Caki2 (cell line): ENCODE data around the gene OR1J4. TPM values are rescaled to one million over a fixed set of nuclear protein-coding genes. Genes with fewer than 3 reads are reported as not detected.
"Not testable (repeated sequence)": the region's sequence is repeated elsewhere in the genome, so short reads cannot be mapped to it uniquely, and the experiment has no call there.

Source experiments
- DNase-seq: peaks from one replicate; pipeline ENCODE4 v3.0.0-alpha.2; 2015; ENCODE audit warnings: low read depth
- in situ Hi-C: cut with HindIII; loops from 2 replicates; pipeline ENCODE4 v1.10.0; 2016; ENCODE audit warnings: low sequenced_read_pairs, low pct_unique_long_range_greater_than_20kb, mixed read lengths
- total RNA-seq: library from RNA; depleted of rRNA; stranded (reverse); fragments of >200 nt; shearing (Covaris generic); gene quantifications from 2 replicates; pipeline ENCODE4 v1.2.3, GENCODE V29; 2014; ENCODE audit warnings: low replicate concordance; rRNA removed

Gene OR1J4, protein sequence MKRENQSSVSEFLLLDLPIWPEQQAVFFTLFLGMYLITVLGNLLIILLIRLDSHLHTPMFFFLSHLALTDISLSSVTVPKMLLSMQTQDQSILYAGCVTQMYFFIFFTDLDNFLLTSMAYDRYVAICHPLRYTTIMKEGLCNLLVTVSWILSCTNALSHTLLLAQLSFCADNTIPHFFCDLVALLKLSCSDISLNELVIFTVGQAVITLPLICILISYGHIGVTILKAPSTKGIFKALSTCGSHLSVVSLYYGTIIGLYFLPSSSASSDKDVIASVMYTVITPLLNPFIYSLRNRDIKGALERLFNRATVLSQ
- not detected in 2 replicates for total RNA-seq

DNA sequence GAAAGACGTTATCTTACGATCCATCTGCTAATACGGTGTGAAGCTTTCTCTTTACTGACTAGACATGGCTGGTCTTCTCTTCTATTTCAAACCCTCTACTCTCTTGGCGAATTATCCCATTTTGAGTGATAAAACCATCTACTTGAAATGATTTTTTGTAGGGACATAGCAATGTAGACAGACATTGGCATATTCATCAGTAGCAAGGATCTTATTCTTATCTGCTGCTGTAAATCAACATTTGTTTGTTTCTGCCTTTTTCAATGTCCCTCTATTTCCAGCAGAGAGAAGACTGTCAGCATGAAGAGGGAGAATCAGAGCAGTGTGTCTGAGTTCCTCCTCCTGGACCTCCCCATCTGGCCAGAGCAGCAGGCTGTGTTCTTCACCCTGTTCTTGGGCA, at the start of gene OR1J4:
Gene OR1J4 (plus strand): TSS at position 301 of the 400 bp plus-strand sequence. CDS start 0 bp downstream, at position 301.
- in situ Hi-C loops = no loop called here
- no peak for DNase-seq

DNA sequence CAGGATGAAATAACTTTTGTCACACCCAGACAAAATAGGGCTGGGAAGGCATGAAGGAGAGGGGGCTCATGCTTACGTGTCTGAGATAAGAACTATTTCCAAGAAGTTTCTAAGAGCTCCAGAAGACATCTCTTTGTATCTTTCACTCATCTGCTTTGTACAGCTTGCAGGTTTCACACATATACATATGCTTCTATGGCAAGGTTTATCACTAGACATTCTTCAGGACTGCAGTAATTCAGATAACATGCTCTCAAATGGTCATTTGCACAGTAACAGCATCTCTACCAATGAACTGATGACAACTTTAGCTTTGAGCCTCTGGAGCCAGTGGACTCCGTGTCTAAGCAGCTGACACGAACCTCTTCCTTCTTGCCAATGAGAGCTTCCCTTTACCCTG, 44.4 kb upstream of the OR1J4 start:
- in situ Hi-C loops = no loop called here
- no peak for DNase-seq

DNA sequence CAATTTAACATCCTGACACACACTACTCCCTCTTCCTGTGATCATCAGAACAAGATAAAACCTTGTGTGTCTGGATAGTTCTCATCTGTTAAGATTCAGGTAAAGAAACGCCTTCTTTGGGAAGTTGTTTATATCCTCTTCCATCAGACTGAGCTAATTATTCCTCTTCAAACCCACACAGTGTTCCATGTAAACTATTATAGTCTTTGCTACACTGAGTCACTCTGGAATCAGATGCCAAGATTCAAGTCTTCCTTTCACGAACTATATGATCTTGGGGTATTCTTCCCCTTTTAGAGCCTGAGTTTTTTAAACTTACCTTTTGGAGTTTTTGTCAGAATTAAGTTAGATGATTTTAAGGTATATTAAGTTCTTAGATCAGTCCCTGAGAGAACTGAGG, 43.2 kb upstream of the OR1J4 start:
- no peak for DNase-seq

DNA sequence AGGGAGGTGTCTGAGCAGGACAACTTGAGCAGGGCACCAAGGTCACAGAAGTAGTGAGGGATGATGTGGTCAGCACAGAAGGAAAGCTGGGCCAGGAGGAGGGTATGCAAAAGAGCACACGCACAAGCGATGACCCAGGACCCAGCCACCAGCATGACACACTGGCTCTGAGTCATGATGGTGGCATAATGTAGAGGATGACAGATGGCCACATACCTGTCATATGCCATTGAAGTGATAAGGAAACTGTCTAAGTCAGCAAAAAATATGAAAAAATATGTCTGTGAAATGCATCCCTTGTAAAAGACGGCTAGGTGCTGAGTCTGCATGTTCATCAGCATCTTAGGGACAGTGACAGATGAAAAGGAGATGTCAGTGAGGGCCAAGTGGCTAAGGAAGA, 41.6 kb upstream of the OR1J4 start:
- in situ Hi-C loops = no loop called here
- no peak for DNase-seq

More for the DNA sequence above, 43.2 kb upstream of the OR1J4 start:
- in situ Hi-C loops = no loop called here

DNA sequence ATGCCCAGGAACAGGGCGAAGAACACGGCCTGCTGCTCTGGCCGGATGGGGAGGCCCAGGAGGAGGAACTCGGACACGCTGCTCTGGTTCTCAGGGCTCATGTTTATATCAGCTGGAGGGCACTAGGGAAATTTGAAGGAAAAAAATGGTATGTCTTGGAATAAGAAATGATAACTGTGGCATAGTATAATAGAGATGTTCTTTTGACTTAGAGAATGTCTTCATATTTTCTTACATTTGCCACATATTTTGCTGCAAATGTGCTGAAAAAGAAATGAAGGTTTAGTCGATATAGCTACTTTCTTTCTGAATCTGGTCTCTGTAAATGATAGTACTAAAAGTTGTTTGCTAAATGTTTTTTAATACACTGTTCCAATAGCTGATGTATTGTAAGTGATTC, 41.1 kb upstream of the OR1J4 start, which contains the start of gene OR1J1:
Gene OR1J1 (minus strand): TSS at position 101 of the 400 bp plus-strand sequence. CDS start 0 bp downstream, at position 101.
- no peak for DNase-seq
- in situ Hi-C loops = no loop called here

DNA sequence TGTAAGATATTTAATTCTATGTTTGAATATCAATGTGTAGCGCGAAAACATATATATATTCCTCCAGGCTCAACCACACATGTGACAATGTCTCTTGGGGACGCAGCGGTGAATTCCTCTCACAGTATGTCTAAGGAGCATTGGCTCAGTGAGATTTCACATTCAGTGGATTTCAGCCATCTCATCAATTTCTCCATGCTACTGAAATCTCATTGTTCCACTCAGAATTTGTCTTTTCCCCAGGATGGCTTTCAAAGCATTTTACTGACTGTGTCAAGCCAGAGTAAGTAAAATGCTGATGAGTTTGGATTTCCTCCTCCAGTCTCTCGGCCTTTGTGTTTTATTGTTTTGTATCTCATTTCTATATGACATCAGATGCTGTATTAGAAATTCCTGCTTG, 39.9 kb upstream of the OR1J4 start:
- in situ Hi-C loops = no loop called here
- DNase-seq = no peak

DNA sequence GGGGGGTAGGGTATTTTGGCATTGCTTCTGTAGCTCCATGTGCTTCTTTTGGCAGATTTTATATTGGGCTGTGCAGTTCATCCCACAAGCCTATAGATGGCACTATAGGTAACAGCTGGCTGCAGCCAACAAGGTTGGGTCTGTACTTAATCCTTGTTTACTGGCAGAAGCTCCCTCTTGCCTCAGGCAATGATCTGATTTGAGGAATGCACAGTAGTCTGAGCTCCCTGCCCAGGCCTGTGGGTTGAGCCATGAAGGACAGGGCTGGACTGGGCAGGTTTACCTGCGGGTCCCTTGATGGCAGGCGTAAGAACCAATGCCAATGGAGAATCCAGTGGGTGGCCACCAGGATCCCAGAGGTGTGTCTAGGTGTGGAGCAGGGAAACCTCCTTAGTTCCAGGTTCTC, 20.1 kb upstream of the OR1J4 start:
- in situ Hi-C loops = no loop called here

DNA sequence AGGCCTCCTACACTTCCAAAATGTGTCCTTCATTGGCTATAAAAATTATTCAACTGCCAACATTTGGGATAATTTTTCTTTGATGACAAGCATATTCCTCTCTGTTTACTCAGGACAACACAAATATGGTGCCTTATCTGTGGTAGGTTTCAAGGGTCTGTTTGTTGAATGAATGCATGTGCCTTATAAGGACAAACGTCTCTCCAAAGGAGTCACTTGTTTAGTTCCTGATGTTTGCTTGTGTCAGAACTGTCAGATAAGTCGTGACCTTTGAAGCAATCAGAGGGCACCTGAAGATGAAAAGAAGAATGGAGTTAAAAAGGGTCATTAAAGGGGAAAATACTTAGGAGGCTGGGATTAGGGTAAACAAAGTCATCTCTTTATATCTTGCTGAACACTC, 12.0 kb upstream of the OR1J4 start:
- in situ Hi-C loops = no loop called here
- DNase-seq = no peak

More for the DNA sequence above, 20.1 kb upstream of the OR1J4 start:
- peak; percentile 16 for DNase-seq

DNA sequence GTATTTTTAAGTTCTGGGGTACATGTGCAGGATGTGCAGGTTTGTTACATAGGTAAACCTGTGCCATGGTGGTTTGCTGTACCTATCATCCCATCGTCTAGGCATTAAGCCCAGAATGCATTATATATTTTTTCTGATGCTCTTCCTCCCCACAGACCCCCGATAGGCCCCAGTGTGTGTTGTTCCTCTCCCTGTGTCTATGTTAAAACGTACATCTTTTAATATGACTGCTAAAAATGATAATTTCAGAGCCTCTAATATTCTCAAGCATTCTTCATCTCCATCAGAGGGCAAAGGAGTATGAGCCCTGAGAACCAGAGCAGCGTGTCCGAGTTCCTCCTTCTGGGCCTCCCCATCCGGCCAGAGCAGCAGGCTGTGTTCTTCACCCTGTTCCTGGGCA, 8.4 kb upstream of the OR1J4 start, which contains the start of gene OR1J2:
Gene OR1J2 (plus strand): TSS at position 301 of the 400 bp plus-strand sequence. CDS start 0 bp downstream, at position 301.
- in situ Hi-C loops = no loop called here

DNA sequence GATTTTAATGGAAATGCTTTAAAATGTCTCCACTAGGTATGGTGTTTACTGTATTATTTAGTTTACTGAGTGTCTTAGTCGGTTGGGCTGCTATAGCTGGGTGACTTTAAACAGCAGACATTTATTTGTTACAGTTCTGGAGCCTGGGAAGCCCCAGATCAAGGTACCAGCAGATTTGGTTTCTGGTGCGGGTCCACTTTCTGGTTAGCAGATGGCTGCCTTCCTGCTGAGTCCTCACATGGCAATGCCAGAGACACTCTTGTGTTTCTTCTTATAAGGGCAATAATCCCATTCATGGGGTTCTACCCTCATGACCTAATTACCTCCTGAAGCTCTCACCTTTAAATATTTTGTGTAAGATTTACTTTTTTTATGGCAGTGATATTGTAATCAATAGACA, 715 bp upstream of the OR1J4 start:
- in situ Hi-C loops = no loop called here
- DNase-seq = no peak

More for the DNA sequence above, 8.4 kb upstream of the OR1J4 start, which contains the start of gene OR1J2:
- no peak for DNase-seq

DNA sequence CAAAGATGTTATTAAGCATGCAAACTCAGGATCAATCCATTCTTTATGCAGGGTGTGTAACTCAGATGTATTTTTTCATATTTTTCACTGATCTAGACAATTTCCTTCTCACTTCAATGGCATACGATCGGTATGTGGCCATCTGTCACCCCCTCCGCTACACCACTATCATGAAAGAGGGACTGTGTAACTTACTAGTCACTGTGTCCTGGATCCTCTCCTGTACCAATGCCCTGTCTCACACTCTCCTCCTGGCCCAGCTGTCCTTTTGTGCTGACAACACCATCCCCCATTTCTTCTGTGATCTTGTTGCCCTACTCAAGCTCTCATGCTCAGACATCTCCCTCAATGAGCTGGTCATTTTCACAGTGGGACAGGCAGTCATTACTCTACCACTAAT, 435 bp downstream of the OR1J4 start:
- in situ Hi-C loops = no loop called here
- no peak for DNase-seq

DNA sequence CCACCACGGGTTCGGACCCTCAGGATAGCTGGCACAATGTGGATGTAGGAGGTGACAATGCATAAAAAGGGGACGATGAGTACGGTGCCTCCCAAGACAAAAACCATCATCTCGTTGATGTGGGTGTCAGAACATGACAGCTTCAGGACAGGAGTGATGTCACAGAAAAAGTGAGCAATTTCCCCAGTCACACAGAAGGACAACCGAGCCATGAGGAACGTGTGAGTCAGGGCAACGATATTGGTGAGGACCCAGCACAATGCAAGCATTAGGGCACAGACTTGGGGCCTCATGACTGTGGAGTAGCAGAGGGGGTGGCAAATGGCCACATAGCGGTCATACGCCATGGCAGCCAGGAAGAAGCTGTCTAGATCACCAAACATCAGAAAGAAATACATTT, 7.7 kb downstream of the OR1J4 start:
- DNase-seq = no peak
- in situ Hi-C loops = no loop called here

DNA sequence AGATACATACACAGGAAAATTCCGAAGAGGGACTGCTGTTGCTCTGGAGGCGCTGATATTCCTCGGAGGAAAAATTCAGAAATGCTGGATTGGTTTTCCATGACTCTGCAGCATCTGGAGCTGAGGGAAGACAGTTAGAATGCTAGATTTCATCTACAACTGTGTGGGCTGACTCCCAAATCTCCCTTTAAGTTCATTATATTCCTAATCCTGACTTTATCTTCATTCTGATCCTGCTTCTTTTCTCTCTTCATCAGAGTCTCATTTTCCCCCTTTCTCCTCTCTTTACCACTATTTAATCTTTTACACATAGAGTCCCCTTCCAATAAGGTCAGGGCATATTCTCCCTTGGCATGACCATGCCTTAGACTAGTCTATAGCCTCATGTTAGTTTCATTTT, 8.3 kb downstream of the OR1J4 start, which contains the start of gene OR1N1:
Gene OR1N1 (minus strand): TSS at position 101 of the 400 bp plus-strand sequence. CDS start 0 bp downstream, at position 101.
- DNase-seq = no peak
- in situ Hi-C loops = no loop called here

DNA sequence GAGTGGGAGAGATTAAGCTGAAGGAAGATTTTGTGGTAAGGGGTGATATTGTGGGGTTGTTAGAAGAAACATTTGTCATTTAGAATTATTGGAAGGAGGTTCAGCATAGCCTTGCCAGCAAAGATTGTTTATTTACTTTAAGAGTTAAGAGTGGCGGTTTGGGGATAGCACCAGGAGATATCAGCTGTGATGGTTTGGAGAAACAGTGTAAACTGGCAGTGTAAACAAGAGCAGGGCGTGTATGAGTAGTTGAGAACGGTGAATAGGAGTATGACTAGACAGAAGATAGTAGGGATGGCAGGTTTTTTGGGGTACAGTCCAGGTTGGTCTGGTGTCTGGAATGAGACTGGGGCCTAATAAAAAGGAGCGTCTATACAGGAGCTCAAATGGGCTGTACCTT, 12.2 kb downstream of the OR1J4 start:
- DNase-seq, in situ Hi-C loops: not testable (repeated sequence)

DNA sequence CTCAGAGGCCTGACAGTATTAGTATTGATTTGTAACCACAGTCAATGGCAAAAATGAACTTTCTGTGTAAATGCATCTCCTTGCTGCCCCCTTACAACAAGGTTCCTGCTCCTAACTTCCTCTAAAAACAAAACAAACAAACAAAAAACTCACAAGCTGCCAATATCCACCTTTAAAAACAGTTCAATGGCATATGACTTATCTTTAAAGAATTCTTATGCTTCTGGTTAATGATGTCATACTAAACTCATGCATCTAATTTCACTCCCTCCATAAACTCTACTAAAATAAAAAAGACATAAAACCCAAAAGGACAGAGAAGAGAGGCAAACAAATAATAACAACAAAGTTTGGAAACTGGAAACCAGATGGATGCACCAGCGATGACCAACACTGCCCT, 17.2 kb downstream of the OR1J4 start:
- in situ Hi-C loops = no loop called here
- DNase-seq = peak; percentile 18

DNA sequence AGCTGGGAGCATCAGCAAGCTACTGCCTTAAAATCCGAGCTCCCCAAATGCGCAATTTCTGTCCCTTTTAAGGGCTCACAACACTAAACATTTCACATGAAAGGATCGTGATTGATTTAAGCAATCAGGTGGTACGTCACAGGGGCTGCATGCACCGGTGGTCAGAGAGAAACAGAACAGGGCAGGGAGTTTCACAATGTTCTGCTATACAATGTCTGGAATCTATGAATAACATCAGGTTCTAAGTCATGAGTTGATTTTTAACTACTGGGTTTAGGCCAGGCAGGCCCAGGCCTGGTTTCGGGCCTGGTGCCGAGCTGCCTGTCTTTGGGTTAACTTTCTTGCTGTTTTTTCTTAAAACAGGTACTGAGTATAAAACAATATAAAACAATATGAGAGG, 18.1 kb downstream of the OR1J4 start:
- DNase-seq = peak; percentile 32
- in situ Hi-C loops = not testable (repeated sequence)

DNA sequence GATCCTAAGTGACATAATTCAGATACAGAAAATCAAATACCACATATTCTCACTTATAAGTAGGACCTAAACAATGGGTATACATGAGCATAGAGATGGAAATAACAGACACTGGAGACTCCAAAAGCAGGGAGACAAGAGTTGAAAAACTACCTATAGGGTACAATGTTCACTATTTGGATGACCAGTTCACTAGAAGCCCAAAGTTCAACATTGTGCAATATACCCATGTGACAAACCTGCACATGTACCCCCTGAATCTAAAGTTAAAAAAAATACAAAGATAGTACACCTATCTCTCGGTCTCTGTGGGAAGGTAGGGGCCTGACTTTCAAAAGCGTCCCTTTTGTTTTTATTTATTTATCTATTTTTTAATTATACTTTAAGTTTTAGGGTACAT, 19.8 kb downstream of the OR1J4 start:
- no peak for DNase-seq
- in situ Hi-C loops = no loop called here

DNA sequence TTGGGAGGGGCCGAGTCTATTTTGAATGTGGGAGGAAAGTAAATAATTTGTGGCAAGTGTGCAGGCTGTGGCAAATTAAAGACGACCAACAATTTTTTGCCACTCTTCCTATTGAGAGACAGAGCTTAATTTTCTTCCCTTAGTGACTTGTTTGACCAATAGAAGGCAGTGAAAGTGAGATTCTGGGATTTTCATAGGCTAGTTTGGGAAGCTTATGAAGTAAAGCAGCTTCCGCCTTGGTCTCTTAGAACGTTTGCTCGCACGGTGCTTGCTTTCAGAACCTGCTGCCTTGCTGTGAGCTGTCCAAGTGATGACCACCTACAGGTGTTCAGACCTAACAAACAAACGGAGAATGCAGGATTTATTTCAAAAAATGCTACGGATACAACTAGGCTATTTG, 27.3 kb downstream of the OR1J4 start:
- in situ Hi-C loops = no loop called here
- DNase-seq = no peak

DNA sequence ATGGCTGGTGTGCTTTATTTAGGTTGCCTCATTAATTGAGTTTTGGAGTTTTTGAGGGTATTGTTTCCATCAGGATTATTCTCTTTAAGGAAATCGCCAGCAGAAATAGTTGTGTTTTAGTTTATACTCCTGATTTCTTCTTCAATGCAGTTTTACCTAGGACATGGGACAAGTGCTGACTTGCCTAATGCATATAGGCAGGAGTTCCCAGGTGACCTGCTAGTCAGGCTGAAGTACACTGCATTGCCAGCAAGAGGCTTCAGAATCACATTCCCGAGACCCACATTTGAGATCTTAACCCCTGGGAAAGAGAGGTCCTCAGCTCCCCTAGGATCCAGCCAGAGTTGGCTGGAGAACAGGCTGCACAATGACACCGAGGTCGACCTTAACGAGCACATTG, 32.4 kb downstream of the OR1J4 start:
- in situ Hi-C loops = no loop called here
- no peak for DNase-seq

DNA sequence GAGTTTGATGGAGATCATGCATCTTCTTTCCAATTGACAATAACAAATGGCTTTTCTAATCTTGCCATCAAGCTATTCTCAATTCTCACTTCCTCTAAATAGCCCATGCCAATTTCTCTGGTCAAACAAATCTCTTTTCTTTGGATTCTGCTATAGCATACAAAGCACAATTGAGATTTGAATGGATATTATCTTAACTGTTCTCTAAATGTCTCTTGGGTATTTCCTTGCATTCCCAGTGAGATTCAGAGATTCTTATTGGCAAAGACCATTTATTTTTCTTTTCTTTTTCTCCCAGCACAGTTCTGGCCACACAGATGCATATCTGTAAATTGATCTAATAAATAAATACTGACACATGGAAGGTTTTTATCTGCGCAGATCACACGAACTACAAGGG, 33.9 kb downstream of the OR1J4 start, which contains the start of gene OR1N2:
Gene OR1N2 (plus strand): TSS at position 301 of the 400 bp plus-strand sequence. CDS start 100 bp downstream, outside the sequence.
- no peak for DNase-seq

More for the DNA sequence above, 33.9 kb downstream of the OR1J4 start, which contains the start of gene OR1N2:
- in situ Hi-C loops = no loop called here
